Kidney (tissue), 14 donors: ENCODE results near the gene ASTL. TPM values are rescaled to one million over a fixed set of nuclear protein-coding genes. Genes with fewer than 3 reads are reported as not detected.
A peak's percentile ranks its signal among the peaks of the same experiment; 100 is the strongest.
"Not testable (repeated sequence)": the region's sequence is repeated elsewhere in the genome, so short reads cannot be mapped to it uniquely, and the experiment has no call there.

Experiments
- DNase-seq, 5 donors: peaks; one replicate each; pipeline ENCODE4 v3.0.0-alpha.2; 2013 to 2020
- FAIRE-seq: peaks from 2 replicates; lab custom pipeline; 2012; peaks lifted over from hg19 to GRCh38; lab: Jason Lieb, UNC
- H3K27ac ChIP-seq, 2 donors: one replicate each; pipeline ENCODE4 v1.7.0; 2013; ENCODE audit warnings: low read depth in 2 of 2, low read length in 2 of 2, inconsistent platforms in 1 of 2
- H3K27me3 ChIP-seq: one replicate; pipeline ENCODE4 v1.7.1; 2013; ENCODE audit warnings: low read length, inconsistent platforms; ENCODE audit not compliant: control insufficient read depth, insufficient read depth
- H3K36me3 ChIP-seq, 3 donors: one replicate each; pipeline versions ENCODE4 v1.7.0 to v1.7.1; 2013; ENCODE audit warnings: low read length in 3 of 3, control low read depth in 1 of 3, inconsistent platforms in 1 of 3; ENCODE audit not compliant: insufficient read depth in 3 of 3, control insufficient read depth in 2 of 3
- H3K4me1 ChIP-seq, 3 donors: one replicate each; pipeline versions ENCODE4 v1.7.0 to v1.7.1; 2013; ENCODE audit warnings: low read length in 3 of 3, inconsistent platforms in 1 of 3, low read depth in 1 of 3; ENCODE audit not compliant: control insufficient read depth in 2 of 3, insufficient read depth in 2 of 3
- H3K4me3 ChIP-seq, 3 donors: one replicate each; pipeline versions ENCODE4 v1.7.0 to v1.8.1; 2013; ENCODE audit warnings: low read length in 3 of 3, control low read depth in 1 of 3, inconsistent platforms in 1 of 3
- H3K9ac ChIP-seq, 3 donors: one replicate each; pipeline versions ENCODE4 v1.7.0 to v1.7.1; 2013; ENCODE audit warnings: low read length in 3 of 3, control low read depth in 1 of 3, inconsistent platforms in 1 of 3
- H3K9me3 ChIP-seq, 3 donors: one replicate each; pipeline versions ENCODE4 v1.7.0 to v1.7.1; 2013; ENCODE audit warnings: low read length in 3 of 3, control low read depth in 1 of 3, inconsistent platforms in 1 of 3; ENCODE audit not compliant: control insufficient read depth in 2 of 3, insufficient read depth in 1 of 3
- intact Hi-C: fragments of 100-400 bp; cut with DNase I; formaldehyde crosslinking; loops from one replicate; pipeline ENCODE4 v1.11.1; 2022
- polyA plus RNA-seq: library from polyadenylated mRNA; stranded (reverse); fragments of 350-450 nt; fragmentation: Illumina TruSeq; extraction: RNeasy Lipid Tissue Mini Kit (QIAGEN cat#74804); gene quantifications from one replicate; pipeline ENCODE4 v1.2.3, GENCODE V29; 2014; ENCODE audit warnings: low read depth, low replicate concordance; ENCODE audit not compliant: insufficient read depth
- total RNA-seq: library from RNA; stranded (reverse); fragmentation: NEBNext Ultra II Directional; extraction: Animal tissue kit (Norgen Biotek cat#: 25700); gene quantifications from one replicate; pipeline ENCODE4 v1.2.1, GENCODE V29; 2021
- TF ChIP-seq, protein P1 (sequence below): IDR thresholded peaks from 3 replicates; pipeline ENCODE4 v1.5.1; 2012; ENCODE audit warnings: mild to moderate bottlenecking, moderate library complexity, borderline replicate concordance; ENCODE audit not compliant: insufficient read depth; ENCODE audit errors: extremely low read depth
- donor health status: control.
- donor health status: control.
- donor health status: control.
- donor health status: control.
- donor health status: control.
- donor health status: DM: yes; HTN: yes; CAD: no.
- donor health status: Normal renal cell carcinoma (clear cell type).

ASTL gene
- total and polyA plus RNA-seq, 2 donors from 2014 or later, result not detected

DNA sequence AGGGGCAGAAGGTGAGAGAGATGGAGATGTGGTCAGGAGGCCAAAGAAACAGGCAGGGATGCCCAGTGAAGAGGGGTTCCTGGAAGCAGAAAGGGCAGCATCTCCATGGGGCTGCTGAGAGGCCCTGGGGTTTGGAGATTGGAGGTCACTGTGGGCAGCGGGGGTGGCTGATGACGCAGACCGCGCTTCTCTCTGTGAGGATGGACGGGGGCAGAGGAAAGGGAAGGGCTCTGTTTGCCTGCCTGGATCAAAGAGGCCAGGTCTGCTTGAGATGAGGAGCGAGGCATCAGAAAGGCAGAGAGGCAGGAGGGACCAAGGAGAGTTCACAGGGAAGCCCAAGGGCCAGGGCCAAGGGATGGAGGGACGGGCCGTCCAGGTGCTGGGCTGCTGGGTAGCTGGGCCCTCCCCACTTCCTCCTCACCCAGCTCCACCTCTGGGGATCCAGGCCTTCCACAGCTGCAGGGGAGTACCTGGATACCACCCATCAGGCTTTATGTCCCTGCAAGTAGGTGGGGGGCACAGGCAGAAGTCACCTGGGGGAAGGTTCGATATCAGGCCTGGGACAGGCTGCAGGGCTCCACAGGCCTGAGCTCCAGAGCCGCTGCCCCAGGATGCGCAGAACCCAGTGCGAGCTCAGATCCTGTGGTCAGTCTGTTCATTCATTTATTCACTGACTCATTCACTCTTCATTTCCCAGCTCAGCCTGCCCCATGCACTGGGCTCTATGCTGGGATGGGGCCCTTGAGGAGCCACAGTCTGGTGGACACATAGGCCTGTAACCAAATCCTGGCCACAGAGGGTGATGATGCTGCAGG lies 52.6 kb downstream of the ASTL start:
- no peaks in the 10 kb centered on the region for H3K27me3 ChIP-seq
- intact Hi-C loops, result no loop called here
- no peaks in the 10 kb centered on the region for H3K9me3 ChIP-seq
- no peak for DNase-seq
- no peak for FAIRE-seq
- H3K27ac ChIP-seq, result no peak overlapping the region
- H3K36me3 ChIP-seq, result no peaks in the 10 kb centered on the region
- TF ChIP-seq, protein P1, sequence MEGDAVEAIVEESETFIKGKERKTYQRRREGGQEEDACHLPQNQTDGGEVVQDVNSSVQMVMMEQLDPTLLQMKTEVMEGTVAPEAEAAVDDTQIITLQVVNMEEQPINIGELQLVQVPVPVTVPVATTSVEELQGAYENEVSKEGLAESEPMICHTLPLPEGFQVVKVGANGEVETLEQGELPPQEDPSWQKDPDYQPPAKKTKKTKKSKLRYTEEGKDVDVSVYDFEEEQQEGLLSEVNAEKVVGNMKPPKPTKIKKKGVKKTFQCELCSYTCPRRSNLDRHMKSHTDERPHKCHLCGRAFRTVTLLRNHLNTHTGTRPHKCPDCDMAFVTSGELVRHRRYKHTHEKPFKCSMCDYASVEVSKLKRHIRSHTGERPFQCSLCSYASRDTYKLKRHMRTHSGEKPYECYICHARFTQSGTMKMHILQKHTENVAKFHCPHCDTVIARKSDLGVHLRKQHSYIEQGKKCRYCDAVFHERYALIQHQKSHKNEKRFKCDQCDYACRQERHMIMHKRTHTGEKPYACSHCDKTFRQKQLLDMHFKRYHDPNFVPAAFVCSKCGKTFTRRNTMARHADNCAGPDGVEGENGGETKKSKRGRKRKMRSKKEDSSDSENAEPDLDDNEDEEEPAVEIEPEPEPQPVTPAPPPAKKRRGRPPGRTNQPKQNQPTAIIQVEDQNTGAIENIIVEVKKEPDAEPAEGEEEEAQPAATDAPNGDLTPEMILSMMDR, result no peak
- H3K9ac ChIP-seq, result no peak overlapping the region
- H3K4me1 ChIP-seq, result peaks cover 0 to 7% (median 0%) of the 10 kb centered on the region in 3 donors
- no peak overlapping the region for H3K4me3 ChIP-seq

DNA sequence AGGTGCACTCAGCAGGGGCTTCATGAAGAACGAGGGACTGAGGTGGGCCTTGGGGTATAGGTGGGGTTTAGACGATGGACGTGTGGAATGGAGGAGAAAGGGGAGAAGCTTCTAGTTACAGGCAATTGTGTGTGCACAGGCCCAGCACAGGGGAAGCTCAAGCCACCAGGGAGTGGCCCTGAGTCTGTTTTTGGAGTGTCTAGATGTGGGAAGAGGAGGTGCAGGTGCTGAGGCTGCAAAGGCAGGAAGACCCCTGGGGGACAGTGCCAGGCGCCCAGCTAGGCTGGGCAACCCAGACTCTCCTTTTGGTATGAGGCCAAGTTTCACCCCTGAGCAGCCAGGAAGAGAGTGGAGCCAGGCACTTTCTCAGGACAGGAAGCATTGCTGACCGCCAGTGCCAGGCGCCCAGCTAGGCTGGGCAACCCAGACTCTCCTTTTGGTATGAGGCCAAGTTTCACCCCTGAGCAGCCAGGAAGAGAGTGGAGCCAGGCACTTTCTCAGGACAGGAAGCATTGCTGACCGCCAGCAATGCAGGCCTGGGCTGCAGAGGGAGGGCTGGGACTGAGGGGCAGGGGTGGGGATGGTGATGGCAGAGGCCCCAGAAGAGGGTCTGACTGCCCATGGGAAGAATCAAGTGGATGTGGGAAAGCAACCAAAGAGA lies 53.3 kb downstream of the ASTL start:
- H3K27ac ChIP-seq, intact Hi-C loops, H3K4me1 ChIP-seq, H3K27me3 ChIP-seq, H3K36me3 ChIP-seq, H3K4me3 ChIP-seq, DNase-seq, H3K9ac ChIP-seq, H3K9me3 ChIP-seq, FAIRE-seq: not testable (repeated sequence)

- intact Hi-C loops, result no loop called here
- Histone ChIP-seq H3K9me3 (no peaks in the 10 kb centered on the region), H3K36me3 (no peaks in the 10 kb centered on the region), H3K9ac (no peak overlapping the region), H3K27ac (no peak overlapping the region), H3K27me3 (no peaks in the 10 kb centered on the region), H3K4me1 (peaks cover 0 to 7% (median 0%) of the 10 kb centered on the region in 3 donors), H3K4me3 (no peak overlapping the region)
- FAIRE-seq, result no peak
- TF ChIP-seq, protein P1, result no peak
- DNase-seq, result peak in 1 of 5 donors; percentile 9
Observed at GRCh38 chr2:96083989-96084857, 54.1 kb downstream of the ASTL start.
